ENCODE results near the gene NTNG1.
"Not testable (repeated sequence)": the region's sequence is repeated elsewhere in the genome, so short reads cannot be mapped to it uniquely, and the experiment has no call there.

The NTNG1 gene

GRCh38 chr1:107228704-107229371, 88.0 kb downstream of the NTNG1 start:
- no peak for DNase-seq (ENCODE audit: low spot score in 2 of 2)
- Mint-ChIP-seq H3K27me3 (no peaks in the 10 kb centered on the region), H3K27ac (ENCODE audit: low read depth) (no peak overlapping the region), H3K36me3 (ENCODE audit: insufficient read depth) (no peaks in the 10 kb centered on the region), H3K9me3 (peaks cover 6% of the 10 kb centered on the region), H3K4me1 (no peaks in the 10 kb centered on the region), H3K4me3 (no peak overlapping the region)
- no peak for ATAC-seq (replicated peaks; ENCODE audit: extremely low read depth, poor library complexity, severe bottlenecking)

- no peaks in the 10 kb centered on the region for H3K4me1 Mint-ChIP-seq
- no peaks in the 10 kb centered on the region for H3K36me3 Mint-ChIP-seq (ENCODE audit: insufficient read depth)
- DNase-seq (ENCODE audit: low spot score in 2 of 2), result no peak
- no peaks in the 10 kb centered on the region for H3K27me3 Mint-ChIP-seq
- no peak overlapping the region for H3K4me3 Mint-ChIP-seq
- peaks cover 6% of the 10 kb centered on the region for H3K9me3 Mint-ChIP-seq
- H3K27ac Mint-ChIP-seq (ENCODE audit: low read depth), result no peak overlapping the region
- no peak for ATAC-seq (replicated peaks; ENCODE audit: extremely low read depth, poor library complexity, severe bottlenecking)
Measured at GRCh38 chr1:107229711-107230110, 88.9 kb downstream of the NTNG1 start.

- peaks cover 6% of the 10 kb centered on the region for H3K9me3 Mint-ChIP-seq
- H3K27me3 Mint-ChIP-seq, result no peaks in the 10 kb centered on the region
- H3K4me1 Mint-ChIP-seq, result no peaks in the 10 kb centered on the region
- H3K36me3 Mint-ChIP-seq (ENCODE audit: insufficient read depth), result no peaks in the 10 kb centered on the region
- ATAC-seq (replicated peaks; ENCODE audit: extremely low read depth, poor library complexity, severe bottlenecking) (no peak), DNase-seq (ENCODE audit: low spot score in 2 of 2) (no peak)
- no peak overlapping the region for H3K4me3 Mint-ChIP-seq
- no peak overlapping the region for H3K27ac Mint-ChIP-seq (ENCODE audit: low read depth)
Measured at GRCh38 chr1:107230121-107230520, 89.3 kb downstream of the NTNG1 start.

DNA sequence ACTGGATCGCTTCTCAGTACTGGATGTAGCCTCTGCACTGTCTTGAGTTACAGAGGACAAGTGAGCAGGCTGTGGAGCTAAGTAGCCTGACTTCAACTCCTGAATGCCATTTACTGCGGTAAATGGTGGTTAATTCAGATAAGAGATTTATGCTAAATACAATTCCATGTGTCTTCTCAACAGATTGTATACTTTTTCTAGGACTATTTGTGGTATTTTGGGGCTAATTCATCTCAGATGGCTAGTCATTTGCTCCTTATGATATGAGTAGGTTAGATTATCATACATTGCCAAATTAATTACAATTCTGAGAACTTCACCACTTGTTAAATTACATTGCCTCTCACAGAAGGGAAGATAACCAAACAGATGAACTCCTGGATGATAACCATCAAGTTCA, 90.5 kb downstream of the NTNG1 start:
- Mint-ChIP-seq H3K9me3 (peaks cover 12% of the 10 kb centered on the region), H3K27ac (ENCODE audit: low read depth) (no peak overlapping the region), H3K27me3 (no peaks in the 10 kb centered on the region), H3K4me1 (no peaks in the 10 kb centered on the region), H3K36me3 (ENCODE audit: insufficient read depth) (no peaks in the 10 kb centered on the region), H3K4me3 (no peak overlapping the region)
- no peak for DNase-seq (ENCODE audit: low spot score in 2 of 2)
- ATAC-seq (replicated peaks; ENCODE audit: extremely low read depth, poor library complexity, severe bottlenecking), result no peak

DNA sequence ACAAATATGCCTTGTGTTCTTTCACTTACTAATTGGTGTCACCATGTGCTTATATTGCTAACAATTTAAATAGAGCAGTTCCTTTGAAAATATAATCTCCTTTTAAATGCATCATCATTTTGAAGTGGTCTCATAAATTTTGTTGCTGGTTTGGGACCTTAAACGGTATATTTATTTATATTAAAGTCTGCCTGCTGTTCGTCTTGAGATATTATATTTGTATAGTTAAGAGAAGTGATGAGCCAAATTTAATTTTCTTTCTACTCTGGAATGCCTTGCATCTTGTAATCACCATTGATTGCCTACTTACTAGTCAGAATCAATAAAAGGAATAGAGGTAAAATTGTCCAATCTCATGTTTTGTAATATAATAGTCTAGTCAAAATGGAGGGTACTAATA, 91.6 kb downstream of the NTNG1 start:
- no peak for DNase-seq (ENCODE audit: low spot score in 2 of 2)

GRCh38 chr1:107236760-107237159, 95.9 kb downstream of the NTNG1 start:
- not testable (repeated sequence) for H3K4me1 Mint-ChIP-seq

More for the DNA sequence above, 91.6 kb downstream of the NTNG1 start:
- H3K27ac Mint-ChIP-seq (ENCODE audit: low read depth), result no peak overlapping the region
- no peaks in the 10 kb centered on the region for H3K4me1 Mint-ChIP-seq
- peaks cover 20% of the 10 kb centered on the region for H3K9me3 Mint-ChIP-seq
- no peaks in the 10 kb centered on the region for H3K27me3 Mint-ChIP-seq
- H3K4me3 Mint-ChIP-seq, result no peak overlapping the region
- no peak for ATAC-seq (replicated peaks; ENCODE audit: extremely low read depth, poor library complexity, severe bottlenecking)
- H3K36me3 Mint-ChIP-seq (ENCODE audit: insufficient read depth), result no peaks in the 10 kb centered on the region

DNA sequence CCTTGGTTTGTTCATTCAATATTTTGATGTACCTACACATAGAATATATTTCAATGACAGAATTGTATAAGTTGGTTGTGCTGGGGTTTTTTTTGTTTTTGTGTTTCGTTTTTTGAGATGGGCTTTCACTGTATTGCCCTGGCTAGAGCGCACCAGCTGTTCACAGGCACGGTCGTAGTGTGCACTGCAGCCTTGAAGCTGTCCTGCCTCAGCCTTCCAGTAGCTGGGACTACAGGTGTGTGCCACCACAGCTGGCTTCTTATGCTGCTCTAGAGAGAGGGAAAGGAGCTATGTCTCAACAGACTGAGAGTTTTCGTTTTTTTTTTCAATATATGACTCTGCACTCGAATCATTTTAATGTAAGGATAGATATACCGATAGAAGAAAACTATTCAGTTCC, 102.6 kb downstream of the NTNG1 start:
- no peaks in the 10 kb centered on the region for H3K4me1 Mint-ChIP-seq

More at GRCh38 chr1:107236760-107237159, 95.9 kb downstream of the NTNG1 start:
- not testable (repeated sequence) for DNase-seq (ENCODE audit: low spot score in 2 of 2); H3K4me3 Mint-ChIP-seq; H3K27me3 Mint-ChIP-seq; H3K27ac Mint-ChIP-seq (ENCODE audit: low read depth); H3K36me3 Mint-ChIP-seq (ENCODE audit: insufficient read depth); ATAC-seq (replicated peaks; ENCODE audit: extremely low read depth, poor library complexity, severe bottlenecking)
- peaks cover 16% of the 10 kb centered on the region for H3K9me3 Mint-ChIP-seq

GRCh38 chr1:107244709-107245500, 104.1 kb downstream of the NTNG1 start:
- no peak for DNase-seq (ENCODE audit: low spot score in 2 of 2)
- H3K4me3 Mint-ChIP-seq, result no peak overlapping the region
- no peaks in the 10 kb centered on the region for H3K36me3 Mint-ChIP-seq (ENCODE audit: insufficient read depth)
- H3K4me1 Mint-ChIP-seq, result no peaks in the 10 kb centered on the region
- no peaks in the 10 kb centered on the region for H3K27me3 Mint-ChIP-seq
- H3K27ac Mint-ChIP-seq (ENCODE audit: low read depth), result no peak overlapping the region
- ATAC-seq (replicated peaks; ENCODE audit: extremely low read depth, poor library complexity, severe bottlenecking), result no peak
- no peaks in the 10 kb centered on the region for H3K9me3 Mint-ChIP-seq

More for the DNA sequence above, 102.6 kb downstream of the NTNG1 start:
- Mint-ChIP-seq H3K27me3 (no peaks in the 10 kb centered on the region), H3K36me3 (ENCODE audit: insufficient read depth) (no peaks in the 10 kb centered on the region), H3K27ac (ENCODE audit: low read depth) (no peak overlapping the region), H3K4me3 (no peak overlapping the region), H3K9me3 (no peaks in the 10 kb centered on the region)
- DNase-seq (ENCODE audit: low spot score in 2 of 2) (no peak), ATAC-seq (replicated peaks; ENCODE audit: extremely low read depth, poor library complexity, severe bottlenecking) (no peak)

DNA sequence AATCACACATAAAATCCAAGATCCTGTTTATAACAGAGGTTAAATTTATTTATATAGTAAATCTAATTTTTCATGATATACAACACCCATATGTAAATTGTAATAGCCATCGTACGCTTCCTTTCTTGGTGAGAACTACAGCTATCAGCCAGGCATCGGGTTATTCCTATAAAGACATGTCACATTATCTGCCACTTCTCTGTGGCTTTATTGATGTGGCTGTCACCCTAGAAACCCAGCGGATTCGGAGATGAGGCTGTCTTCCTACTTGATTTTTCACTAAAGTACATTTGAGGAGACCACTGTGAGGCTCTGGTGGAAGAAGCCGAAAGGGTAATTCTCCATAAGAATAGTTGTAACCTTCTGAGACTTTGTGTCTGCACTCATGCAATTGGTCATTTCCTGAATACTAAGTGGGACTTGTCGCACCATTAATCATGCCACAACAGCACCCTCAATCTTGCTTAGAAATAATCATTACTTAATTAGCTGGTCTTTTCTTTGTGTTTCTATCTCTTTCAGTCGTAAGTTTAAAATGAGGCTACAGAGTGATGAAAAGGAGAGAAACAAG, 106.0 kb downstream of the NTNG1 start:
- DNase-seq (ENCODE audit: low spot score in 2 of 2) (no peak), ATAC-seq (replicated peaks; ENCODE audit: extremely low read depth, poor library complexity, severe bottlenecking) (no peak)
- Mint-ChIP-seq H3K4me3 (no peak overlapping the region), H3K27me3 (no peaks in the 10 kb centered on the region), H3K36me3 (ENCODE audit: insufficient read depth) (no peaks in the 10 kb centered on the region), H3K4me1 (no peaks in the 10 kb centered on the region), H3K27ac (ENCODE audit: low read depth) (no peak overlapping the region), H3K9me3 (no peaks in the 10 kb centered on the region)

GRCh38 chr1:107247679-107248078, 106.8 kb downstream of the NTNG1 start:
- H3K4me1 Mint-ChIP-seq, result no peaks in the 10 kb centered on the region
- no peaks in the 10 kb centered on the region for H3K27me3 Mint-ChIP-seq
- no peaks in the 10 kb centered on the region for H3K36me3 Mint-ChIP-seq (ENCODE audit: insufficient read depth)
- H3K9me3 Mint-ChIP-seq, result no peaks in the 10 kb centered on the region
- H3K27ac Mint-ChIP-seq (ENCODE audit: low read depth), result no peak overlapping the region
- ATAC-seq (replicated peaks; ENCODE audit: extremely low read depth, poor library complexity, severe bottlenecking), result no peak
- DNase-seq (ENCODE audit: low spot score in 2 of 2), result no peak
- no peak overlapping the region for H3K4me3 Mint-ChIP-seq

DNA sequence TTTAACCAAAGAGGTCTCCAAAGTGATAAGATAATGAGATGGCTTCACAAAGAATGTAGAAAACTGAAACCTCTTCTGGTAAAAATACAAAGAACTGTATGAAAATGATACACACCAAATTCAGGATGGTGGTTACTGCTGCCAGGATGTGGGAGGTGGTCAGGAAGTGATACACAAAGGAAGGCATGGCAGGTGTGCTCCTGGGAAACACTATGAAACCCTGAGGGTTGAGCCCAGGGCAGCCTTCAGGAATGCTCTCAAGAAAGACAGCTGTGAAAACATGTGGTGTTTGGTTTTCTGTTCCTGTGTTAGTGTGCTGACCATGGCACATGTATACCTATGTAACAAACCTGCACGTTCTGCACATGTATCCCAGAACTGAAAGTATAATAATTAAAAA, 109.3 kb downstream of the NTNG1 start:
- Mint-ChIP-seq H3K27ac (ENCODE audit: low read depth) (no peak overlapping the region), H3K9me3 (no peaks in the 10 kb centered on the region), H3K4me3 (no peak overlapping the region), H3K36me3 (ENCODE audit: insufficient read depth) (no peaks in the 10 kb centered on the region), H3K4me1 (no peaks in the 10 kb centered on the region), H3K27me3 (peaks cover 12% of the 10 kb centered on the region)
- ATAC-seq (replicated peaks; ENCODE audit: extremely low read depth, poor library complexity, severe bottlenecking) (no peak), DNase-seq (ENCODE audit: low spot score in 2 of 2) (no peak)

- no peak overlapping the region for H3K27ac Mint-ChIP-seq (ENCODE audit: low read depth)
Measured at GRCh38 chr1:107251083-107251482, 110.2 kb downstream of the NTNG1 start.

GRCh38 chr1:107251839-107252238, 111.0 kb downstream of the NTNG1 start:
- Mint-ChIP-seq H3K27ac (ENCODE audit: low read depth) (no peak overlapping the region), H3K4me1 (no peaks in the 10 kb centered on the region), H3K36me3 (ENCODE audit: insufficient read depth) (no peaks in the 10 kb centered on the region), H3K9me3 (no peaks in the 10 kb centered on the region), H3K27me3 (peaks cover 22% of the 10 kb centered on the region), H3K4me3 (no peak overlapping the region)
- no peak for ATAC-seq (replicated peaks; ENCODE audit: extremely low read depth, poor library complexity, severe bottlenecking)
- DNase-seq (ENCODE audit: low spot score in 2 of 2), result no peak

More at GRCh38 chr1:107251083-107251482, 110.2 kb downstream of the NTNG1 start:
- no peaks in the 10 kb centered on the region for H3K4me1 Mint-ChIP-seq
- peaks cover 14% of the 10 kb centered on the region for H3K27me3 Mint-ChIP-seq
- no peak overlapping the region for H3K4me3 Mint-ChIP-seq
- H3K9me3 Mint-ChIP-seq, result no peaks in the 10 kb centered on the region
- H3K36me3 Mint-ChIP-seq (ENCODE audit: insufficient read depth), result no peaks in the 10 kb centered on the region
- no peak for DNase-seq (ENCODE audit: low spot score in 2 of 2)
- ATAC-seq (replicated peaks; ENCODE audit: extremely low read depth, poor library complexity, severe bottlenecking), result no peak
